DMS153 treated with DMSO at 0.1 percent for 48 hours (cell line): ENCODE results near the gene AKAP10.
"Not testable (repeated sequence)": the region's sequence is repeated elsewhere in the genome, so short reads cannot be mapped to it uniquely, and the experiment has no call there.

Source experiments
- DNase-seq: peaks from one replicate; lab custom pipeline; 2025; ENCODE audit not compliant: unreplicated experiment; lab: John Stamatoyannopoulos, UW

AKAP10 gene

DNA sequence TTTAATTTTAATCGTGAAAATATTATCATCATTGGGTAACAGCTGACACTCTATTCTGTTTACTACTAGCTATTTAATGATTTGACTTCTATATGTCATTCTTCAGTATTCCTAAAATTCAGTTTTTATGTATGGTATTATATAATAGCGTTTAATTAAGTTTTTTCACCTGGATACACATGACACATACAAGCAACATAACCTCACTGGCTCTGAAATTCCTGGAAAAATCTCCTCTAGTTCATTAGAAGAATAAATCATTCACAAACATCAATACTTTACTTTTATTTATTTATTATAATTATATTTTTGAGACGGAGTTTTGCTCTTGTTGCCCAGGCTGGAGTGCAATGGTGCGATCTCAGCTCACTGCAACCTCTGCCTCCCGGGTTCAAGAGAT, 44.0 kb downstream of the AKAP10 start:
- DNase-seq, result no peak

DNA sequence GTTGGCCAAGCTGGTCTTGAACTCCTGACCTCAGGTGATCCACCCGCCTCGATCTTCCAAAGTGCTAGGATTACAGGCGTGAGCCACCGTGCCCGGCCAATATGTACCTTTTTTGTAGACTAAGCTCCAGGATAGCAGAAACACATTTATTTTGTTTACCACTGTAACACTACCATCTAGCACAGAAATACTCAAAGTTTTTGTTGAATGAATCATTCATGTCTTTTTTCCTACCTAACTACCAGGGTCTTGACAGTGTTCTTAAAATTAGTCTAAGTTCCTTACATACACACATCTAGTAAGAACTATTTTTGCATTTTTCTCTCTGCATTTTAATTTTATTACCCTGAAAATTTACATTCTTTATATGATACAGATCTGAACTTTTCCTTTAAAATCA, 44.4 kb downstream of the AKAP10 start:
- no peak for DNase-seq

DNA sequence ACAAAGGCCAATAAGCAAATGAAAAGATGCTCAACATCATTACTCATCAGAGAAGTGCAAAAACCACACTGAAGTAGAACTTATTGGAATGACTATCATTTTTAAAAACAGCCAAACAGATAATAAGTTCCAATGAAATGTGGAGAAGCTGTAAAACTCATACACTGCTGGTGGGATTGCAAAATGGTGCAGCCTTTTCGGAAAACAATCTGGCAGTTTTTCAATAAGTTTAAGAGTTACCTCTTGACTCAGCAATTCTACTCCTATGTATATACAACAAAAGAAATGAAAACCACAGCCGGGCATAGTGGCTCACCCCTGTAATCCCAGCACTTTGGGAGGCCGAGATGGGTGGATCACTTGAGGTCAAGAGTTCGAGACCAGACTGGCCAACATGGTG, 49.3 kb downstream of the AKAP10 start:
- DNase-seq, result no peak

DNA sequence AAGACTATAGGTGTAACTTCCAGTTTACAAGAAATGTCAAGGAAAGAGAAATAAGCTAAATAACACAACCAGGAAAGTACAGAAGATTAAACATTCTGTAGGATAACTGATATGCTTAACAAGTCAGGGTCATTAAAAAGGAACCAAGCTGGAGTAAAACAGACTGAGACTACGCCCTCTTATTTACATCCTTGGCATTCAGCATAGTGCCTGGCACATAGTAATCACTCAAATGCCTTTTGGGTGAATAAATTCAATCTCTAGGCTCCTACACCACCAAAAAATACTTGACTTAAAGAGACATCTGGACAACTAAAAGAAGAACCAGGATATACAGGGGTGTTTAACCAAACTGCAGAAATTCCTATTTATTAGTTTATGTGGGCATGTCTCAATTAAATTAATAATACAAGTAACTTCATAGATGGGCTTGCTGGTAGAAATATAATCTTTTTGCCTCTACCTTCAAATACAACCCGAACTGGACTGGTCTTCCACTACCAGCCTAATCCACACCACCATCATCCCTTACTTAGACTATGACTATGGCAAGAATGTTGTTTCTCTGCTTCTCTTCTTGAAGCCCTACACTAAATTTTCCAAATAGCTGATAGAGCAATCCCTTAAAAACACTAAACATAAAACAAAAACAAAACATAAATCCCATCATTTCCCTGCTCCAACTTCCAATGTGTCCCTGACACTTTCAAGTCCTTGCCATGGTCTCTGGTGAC, 62.2 kb downstream of the AKAP10 start:
- no peak for DNase-seq

DNA sequence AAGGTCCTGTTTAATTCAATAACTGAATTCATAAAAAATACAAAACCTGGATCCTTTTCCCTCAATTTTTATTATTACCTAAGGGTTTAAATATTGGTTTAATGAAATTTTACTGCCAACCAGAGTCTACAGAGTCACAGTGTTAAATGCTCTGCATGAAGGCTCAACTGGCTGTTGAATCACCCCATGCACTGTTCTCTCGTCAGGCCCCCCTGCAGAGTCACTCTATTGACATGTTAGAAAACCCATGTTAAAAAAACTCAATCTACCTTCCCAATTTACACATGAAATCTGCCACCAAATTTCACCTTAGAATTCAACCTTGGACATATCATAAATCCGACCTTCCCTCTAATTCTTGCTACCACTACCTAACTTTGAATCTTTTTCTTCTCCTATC, 66.6 kb downstream of the AKAP10 start:
- DNase-seq, result no peak

DNA sequence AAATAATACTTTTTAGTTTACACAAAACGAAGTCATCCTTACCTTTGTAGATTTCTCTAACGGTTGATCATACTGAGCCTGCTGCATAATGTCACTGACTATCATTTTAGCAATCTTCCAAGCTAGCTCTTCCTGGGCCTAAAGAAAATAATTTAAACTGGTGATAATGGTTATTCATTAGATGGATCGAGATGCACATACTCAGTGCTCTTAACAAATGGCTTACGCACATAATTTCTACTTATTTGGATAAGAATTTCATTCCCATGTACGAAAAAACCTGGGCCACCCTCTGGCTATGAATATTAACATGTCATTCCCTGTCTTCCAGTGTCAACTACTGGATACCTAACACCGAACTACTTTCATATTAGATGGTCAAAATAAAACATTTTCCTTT, 68.5 kb downstream of the AKAP10 start:
- DNase-seq, result no peak

DNA sequence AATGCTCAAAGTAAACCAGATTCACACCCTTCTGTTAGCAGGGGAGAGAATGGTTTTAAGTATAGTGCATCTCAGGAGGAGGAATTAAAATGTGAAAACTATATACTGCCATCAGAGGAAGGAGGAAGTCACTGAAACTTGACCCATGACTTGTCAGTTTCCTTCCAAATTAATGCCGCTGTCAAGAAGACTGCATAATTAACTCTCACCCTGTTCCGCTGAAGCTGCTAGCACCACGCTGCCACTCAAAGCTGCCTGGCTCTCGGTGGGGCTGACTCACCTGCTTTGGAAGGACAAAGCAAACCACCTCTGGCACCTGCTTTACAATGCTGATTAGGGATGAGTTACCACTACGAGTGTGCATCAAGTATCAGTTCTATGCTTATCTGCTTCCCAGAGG, 72.1 kb downstream of the AKAP10 start:
- DNase-seq, result no peak

DNA sequence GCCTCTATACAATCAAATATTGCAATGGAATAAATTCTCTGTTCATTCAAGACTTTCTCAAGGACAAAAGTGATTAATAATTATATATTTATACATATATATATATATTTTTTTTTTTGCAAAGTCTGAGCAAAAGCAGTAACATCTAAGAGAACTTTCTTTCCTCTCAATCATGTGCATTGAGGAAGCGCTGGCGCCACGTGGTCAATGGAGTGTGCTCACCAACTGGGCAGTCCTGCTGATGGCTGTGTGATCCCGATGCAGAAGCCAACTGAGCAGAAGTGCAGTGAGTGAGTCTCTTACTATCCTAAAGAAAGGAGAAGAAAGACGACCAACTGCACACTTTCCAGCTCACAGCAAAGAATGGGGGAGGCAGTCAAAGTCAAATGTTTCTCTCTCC, 72.7 kb downstream of the AKAP10 start:
- no peak for DNase-seq

DNA sequence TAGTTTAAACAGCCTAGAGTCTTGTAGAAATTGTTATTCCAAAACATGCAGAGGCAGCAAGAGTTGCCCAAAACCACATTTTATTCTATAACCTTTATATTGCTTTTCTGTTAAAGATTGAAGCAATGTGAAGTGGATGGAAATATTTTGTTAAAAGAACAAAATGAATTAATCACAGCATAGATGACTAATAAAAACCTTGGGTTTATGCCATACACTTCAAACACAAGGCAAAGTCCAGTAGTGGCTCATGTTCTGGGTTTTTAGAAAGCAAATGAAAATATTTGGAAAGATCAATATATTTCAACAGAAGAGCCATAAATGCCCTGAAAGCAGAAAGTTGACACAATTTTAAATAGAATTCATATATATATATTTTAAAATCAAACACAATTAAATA, 73.2 kb downstream of the AKAP10 start:
- DNase-seq, result no peak

DNA sequence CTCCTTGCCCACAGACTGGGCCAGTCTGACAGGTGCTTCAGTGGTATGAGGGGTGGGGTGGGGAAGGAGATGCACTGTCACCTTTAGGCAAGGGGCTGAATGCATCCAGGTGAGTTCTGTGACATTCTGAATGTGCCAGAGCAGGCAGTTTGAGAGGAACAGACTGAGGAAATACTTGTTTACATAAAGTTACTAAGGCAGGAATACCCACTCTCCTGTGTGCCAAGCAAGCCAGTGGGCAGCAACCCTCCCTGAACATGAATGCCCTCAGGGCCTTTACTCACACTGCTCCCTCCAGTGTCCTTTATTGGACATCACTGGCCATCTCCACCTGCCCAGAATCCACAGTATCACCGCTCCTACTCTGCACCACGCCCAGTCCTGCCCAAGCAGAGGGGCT, 76.8 kb downstream of the AKAP10 start:
- no peak for DNase-seq

DNA sequence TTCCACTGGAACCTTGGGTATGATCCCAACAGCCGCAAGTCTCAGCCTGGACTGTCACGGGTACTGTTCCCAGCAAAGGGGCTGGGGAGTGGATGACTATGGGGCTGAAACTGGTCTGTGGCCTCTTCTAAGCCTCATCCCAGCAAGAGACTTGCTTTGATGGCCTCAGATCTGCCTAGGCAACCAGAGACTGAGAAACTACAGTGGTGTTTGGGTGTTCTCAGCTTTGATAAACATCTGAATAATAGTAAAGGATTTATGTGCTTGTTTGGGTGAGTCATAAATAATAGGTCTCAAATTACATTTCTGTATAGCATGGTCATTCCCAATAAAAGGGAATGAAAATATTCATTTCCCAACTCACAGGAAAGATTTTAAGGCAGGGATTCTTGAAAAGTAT, 79.7 kb downstream of the AKAP10 start:
- no peak for DNase-seq

DNA sequence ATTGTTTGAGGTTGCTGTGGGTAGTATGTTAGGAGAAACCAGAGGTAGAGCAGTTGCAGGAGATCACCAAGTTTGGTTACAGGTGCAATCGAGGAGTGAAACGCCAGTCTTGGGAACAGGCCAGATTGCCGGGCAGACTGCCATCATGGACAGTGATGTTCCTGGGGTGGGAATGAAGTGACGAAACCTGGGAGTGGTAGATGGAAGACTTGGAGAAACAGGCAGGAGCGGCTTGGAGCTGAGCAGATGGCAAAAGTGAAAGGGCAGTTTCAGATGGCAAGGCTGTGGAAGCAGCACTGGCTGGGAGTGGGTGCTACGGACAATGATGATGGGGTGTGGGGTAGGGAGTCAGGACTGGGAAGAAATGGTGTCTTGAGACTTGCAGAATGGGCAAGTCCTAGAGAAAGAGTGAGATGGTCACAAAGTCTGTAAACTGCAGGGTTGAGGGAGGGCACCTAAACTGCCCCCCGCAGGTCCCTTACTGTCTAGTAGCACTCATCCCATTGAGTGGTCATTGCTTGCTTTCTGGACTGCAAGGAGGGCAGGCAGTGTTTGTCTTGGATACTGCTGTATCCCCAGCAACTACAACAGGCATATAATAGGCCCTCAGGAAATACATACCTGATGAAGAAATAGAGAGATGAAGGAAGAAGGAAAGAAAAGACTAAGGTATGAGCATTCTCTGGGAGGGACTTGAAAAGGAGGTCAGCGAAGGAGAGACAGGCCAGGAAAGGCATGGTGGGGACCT, 80.4 kb downstream of the AKAP10 start:
- no peak for DNase-seq

DNA sequence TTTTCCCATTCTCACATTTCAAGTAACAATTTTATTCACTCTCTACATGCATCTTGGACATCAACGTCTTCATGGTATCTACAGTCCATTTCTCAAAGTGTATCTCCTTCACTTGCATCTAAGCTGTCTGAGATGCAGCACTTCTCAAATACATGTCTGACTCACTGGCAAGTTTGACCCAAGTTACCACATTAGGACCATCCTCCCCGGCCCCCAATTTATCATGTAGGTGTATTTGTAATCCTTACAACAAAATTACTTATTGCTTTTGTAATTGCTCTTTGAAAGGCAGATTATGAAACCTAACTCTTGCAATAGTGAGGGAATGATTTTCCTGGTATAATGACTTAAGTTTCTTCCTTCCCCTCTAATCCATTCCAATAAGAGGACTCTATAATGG, 80.9 kb downstream of the AKAP10 start:
- no peak for DNase-seq

DNA sequence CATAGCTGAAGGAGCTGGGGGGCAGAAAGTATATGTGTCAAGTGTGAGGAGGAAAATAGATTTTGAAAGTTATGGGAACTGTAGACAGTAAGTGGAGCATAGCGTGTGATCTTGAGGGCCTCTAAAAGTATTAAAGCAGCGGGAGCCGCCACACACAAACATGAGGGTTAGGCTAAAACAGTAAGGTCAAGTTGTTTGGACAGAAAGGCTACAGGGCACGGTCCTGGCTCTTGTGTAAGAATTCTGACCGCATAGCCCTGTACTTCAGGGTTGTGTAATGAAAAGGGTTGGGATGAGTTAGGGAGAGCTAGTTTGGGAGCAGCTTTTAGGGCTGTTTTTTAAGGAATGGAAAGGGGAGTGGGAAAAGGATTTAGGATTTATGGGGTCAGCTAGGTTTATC, 87.1 kb downstream of the AKAP10 start:
- DNase-seq, result not testable (repeated sequence)

DNA sequence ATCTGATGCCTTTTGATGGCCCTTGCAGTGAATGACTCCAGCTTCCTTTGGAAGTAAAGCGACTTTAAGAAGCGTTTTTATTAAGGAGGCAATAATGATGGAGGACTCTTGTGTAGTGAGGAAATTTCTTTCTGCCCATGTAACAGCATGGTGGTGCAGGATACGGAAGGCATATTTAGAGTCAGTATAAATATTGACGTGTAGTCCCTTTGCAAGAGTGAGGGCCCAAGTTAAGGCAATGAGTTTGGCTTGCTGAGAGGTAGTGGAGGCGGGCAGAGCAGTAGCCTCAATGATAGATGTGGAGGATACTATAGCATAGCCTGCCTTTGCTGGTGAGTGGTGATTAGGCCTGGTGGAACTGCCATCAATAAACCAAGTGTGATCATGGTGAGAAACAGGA, 87.6 kb downstream of the AKAP10 start:
- DNase-seq, result not testable (repeated sequence)

DNA sequence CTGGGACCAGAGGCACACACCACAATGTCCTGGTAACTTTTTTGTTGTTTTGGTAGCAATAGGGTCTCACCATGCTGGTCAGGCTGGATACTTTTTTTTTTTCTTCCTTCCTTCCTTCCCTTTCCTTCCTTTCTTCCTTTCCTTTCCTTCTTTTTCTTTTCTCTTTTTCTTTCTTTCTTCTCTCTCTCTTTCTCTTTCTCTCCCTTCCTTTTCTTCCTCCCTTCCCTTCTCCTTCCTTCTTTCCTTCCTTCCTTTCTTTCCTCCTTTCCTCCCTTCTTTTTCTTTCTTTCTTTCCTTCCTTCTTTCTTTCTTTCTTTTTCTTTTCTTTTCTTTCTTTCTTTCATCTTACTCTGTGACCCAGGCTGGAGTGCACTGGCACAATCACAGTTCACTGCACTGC, 91.5 kb downstream of the AKAP10 start:
- no peak for DNase-seq

DNA sequence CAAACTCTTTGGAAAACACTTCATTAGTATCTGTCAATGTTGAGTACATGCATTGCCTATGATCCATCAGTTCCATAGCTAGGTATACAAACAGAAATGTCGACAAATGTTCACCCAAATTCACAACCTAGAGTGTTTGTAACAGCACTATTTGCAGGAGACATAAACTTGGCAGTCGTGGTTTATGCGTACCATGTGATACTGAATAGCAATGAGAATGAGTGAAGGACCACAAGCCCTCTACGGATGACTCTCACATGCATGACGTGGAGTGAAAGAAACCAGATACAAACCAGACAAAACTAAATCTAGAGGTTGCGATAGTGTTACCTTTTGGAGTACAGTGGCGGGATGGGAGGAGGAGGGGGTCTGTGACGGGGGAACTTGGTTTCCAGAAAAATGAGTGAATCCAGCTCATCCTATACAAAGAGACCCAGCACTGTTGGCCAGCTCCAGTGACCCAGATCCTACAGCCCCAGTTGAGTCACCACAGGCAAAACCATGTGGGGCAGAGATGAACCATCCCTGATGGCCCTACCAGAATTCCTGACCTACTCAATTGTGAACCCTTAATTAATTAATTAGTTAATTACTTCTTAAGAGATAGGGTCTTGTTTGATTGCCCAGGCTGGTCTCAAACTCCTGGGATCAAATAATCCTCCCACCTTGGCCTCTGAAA, 94.0 kb downstream of the AKAP10 start:
- DNase-seq, result no peak

DNA sequence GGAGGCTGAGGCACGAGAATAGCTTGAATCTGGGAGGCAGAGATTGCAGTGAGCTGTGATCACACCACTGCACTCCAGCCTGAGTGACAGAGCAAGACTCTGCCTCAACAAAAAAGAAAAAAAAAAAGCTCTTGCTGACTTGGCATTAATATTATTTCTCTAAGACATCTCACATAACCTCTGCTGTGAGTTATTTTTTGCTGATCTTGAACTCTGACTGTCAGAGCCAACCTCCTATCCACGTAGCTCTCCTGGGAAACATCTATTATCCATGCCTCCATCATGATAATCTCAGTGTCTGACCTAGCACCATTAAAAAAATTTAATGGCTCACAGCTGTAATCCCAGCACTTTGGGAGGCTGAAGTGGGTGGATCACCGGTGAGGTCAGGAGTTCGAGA, 97.2 kb downstream of the AKAP10 start:
- DNase-seq, result no peak

DNA sequence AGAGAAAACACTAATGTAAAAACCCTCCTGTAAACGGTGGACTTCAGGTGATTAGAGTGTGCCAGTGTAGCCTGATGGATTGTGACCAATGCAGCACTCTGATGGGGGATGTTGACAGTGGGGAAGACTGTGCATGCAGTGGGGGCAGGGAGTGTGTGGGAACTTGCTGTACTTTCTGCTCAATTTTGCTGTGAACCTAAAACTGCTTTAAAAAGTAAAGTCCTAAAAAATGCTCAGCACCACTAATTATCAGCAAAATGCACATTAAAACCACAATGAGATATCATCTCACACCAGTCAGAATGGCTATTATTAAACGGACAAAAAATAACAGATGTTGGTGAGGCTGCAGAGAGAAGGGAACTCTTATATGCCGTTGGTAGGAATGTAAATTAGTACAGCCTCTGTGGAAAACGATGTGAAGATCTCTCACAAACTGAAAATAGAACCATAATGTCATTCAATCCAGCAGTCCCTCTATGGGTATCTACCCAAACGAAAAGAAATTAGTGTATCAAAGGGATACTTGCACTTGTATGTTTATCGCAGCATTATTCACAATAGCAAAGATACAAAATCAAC, 100.2 kb downstream of the AKAP10 start:
- no peak for DNase-seq

DNA sequence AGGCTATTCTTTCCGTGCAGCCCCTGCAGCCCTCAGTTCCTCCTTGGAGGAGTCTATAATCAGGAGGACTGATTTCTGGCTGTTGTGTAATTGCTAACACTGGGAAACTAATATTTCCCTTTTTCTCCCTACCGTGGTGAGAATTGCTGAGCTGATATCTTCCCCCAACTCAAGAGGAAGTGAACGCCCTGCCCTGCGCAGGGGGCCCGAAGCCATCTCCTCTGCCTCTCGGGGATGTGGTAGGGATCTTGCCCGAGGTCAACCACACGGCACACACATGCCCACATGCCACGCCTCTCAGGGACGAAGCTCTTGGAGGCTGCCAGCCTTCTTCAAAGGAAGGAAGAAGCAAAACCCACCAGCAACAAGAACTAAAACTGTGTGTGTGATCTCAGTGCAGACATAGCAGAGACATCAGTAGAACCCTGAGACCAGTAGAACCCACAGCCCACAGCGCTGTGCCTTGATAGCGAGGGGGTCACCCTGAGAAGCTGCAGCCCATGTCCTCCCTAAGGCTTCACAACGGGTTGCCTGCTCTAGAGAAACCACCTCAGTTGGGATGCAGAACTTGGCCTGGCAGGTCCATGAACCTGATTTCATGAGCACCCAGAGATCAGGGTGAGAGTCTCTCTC, 101.0 kb downstream of the AKAP10 start:
- no peak for DNase-seq

DNA sequence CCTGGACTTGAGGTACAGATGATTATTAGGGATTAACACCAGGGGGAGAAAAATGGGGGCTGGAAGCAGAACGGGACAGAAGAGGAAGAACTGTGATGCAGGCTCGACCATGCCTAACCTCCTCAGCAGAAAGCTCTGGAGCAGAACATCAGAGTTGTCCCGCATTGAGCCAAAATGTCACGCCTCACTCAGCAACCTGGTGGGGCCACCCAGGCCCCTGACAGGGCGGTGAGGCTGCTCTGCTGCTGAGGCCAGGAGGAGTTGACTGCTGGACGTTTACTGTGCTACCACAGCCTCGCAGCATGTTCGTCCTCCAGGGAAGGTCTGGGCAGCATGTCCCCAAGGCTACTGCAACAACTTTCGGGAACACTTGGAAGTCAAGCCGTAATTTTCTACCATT, 103.4 kb downstream of the AKAP10 start:
- no peak for DNase-seq
